ENCODE measurements around the gene AGAP1. TPM values are rescaled to one million over a fixed set of nuclear protein-coding genes. Genes with fewer than 3 reads are reported as not detected.

AGAP1 gene
- total RNA-seq, 1 donor from 2014 or later = 21.1 TPM

DNA sequence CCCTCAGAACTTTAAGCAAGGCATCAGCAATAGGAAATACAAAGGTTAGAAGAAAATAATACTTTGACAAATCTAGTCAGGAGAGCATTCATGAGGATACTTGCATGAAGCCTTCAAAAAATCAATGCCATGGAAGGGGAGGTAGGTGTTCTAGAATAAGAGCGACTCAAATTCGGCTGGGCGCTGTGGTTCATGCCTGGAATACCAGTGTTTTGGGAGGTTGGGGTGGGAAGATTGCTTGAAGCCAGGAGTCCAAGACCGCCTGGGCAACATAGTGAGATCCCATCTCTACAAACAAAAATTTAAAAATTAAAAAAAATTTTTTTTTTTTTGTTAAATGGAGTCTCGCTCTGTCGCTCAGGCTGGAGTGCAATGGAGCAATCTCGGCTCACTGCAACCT is 652.6 kb downstream of the AGAP1 start:
- Histone ChIP-seq H3K4me1 (no peaks in the 10 kb centered on the region), H3K27me3 (no peaks in the 10 kb centered on the region), H3K9me3 (no peaks in the 10 kb centered on the region), H3K27ac (no peak overlapping the region), H3K4me3 (no peak overlapping the region), H3K36me3 (no peaks in the 10 kb centered on the region)
- TF ChIP-seq, protein P1, sequence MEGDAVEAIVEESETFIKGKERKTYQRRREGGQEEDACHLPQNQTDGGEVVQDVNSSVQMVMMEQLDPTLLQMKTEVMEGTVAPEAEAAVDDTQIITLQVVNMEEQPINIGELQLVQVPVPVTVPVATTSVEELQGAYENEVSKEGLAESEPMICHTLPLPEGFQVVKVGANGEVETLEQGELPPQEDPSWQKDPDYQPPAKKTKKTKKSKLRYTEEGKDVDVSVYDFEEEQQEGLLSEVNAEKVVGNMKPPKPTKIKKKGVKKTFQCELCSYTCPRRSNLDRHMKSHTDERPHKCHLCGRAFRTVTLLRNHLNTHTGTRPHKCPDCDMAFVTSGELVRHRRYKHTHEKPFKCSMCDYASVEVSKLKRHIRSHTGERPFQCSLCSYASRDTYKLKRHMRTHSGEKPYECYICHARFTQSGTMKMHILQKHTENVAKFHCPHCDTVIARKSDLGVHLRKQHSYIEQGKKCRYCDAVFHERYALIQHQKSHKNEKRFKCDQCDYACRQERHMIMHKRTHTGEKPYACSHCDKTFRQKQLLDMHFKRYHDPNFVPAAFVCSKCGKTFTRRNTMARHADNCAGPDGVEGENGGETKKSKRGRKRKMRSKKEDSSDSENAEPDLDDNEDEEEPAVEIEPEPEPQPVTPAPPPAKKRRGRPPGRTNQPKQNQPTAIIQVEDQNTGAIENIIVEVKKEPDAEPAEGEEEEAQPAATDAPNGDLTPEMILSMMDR (IDR thresholded peaks at IDR 0.05) = no peak
- TF ChIP-seq POLR2AphosphoS5 (IDR thresholded peaks at IDR 0.05; ENCODE audit: insufficient read depth in 1 of 2, low read depth in 1 of 2) (no peak), POLR2A (IDR thresholded peaks at IDR 0.05) (no peak)
- intact Hi-C loops (cut with DNase I) = no loop called here
- DNase-seq (ENCODE audit: extremely low spot score in 2 of 2) = no peak

DNA sequence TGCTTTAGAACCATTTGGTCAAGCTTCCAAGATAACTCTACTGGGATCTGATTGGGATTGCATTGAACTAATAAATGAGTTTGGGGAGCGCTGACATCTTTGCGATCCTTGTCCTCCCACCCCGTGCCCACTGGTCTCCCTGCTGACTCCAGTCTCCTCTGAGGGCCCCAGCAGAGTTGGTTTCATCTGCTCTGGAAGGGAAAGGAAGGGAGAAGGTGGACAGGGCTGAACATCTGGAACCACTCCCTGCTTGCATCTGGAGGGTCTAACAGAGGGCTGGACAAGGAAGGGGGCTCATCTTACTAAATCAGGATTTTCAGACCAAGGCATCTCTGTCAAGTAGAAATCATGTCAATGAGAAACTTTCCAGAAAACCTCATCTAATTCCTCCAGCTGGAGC is 661.6 kb downstream of the AGAP1 start:
- Histone ChIP-seq H3K4me1 (no peaks in the 10 kb centered on the region), H3K36me3 (no peaks in the 10 kb centered on the region), H3K9me3 (peaks cover 5% of the 10 kb centered on the region), H3K4me3 (no peak overlapping the region), H3K27ac (no peak overlapping the region), H3K27me3 (no peaks in the 10 kb centered on the region)
- intact Hi-C loops (cut with DNase I) = no loop called here
- no peak for TF ChIP-seq POLR2AphosphoS5 (IDR thresholded peaks at IDR 0.05; ENCODE audit: insufficient read depth in 1 of 2, low read depth in 1 of 2)
- TF ChIP-seq, protein P1 (IDR thresholded peaks at IDR 0.05) = no peak
- DNase-seq (ENCODE audit: extremely low spot score in 2 of 2) = no peak

DNA sequence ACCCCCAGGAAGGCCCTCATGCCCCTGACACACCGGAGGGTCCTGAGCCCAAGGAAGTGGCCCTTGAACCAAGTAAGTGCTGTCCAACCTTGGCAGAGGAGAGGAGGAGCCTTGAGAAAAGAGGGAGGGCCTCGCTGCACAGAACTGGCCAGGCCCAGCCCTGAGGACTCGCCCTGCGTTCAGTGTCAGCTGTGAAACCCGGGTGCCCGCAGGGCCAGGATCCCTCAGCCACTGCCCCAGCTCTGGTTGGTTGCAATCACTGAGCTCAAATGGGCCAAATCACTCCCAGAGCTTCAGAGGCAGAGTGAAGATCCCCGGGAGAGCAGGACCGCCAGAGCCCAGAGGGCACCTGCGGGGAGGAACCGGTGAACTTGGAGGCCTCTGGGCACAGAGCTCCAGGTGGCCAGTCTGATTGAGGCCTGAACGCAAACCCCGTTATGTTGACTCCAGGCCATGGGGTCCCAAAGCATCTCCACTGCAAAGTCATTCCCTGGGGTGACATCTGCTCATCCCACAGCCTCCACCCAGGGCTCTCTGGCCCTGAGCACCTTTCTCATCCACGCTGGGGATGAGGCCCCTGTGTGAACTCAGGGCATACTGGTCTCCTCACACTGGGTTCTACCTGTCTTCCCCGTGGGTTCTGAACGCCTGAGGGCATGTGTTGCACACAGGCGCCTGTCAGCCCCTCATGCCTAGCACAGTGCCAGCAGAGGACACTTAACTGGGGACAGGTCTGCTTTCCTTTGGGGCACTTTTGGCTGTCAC is 662.4 kb downstream of the AGAP1 start:
- Histone ChIP-seq H3K27ac (no peak overlapping the region), H3K4me1 (no peaks in the 10 kb centered on the region), H3K36me3 (no peaks in the 10 kb centered on the region), H3K9me3 (peaks cover 5% of the 10 kb centered on the region), H3K4me3 (no peak overlapping the region), H3K27me3 (no peaks in the 10 kb centered on the region)
- intact Hi-C loops (cut with DNase I) = no loop called here
- DNase-seq (ENCODE audit: extremely low spot score in 2 of 2) = no peak
- TF ChIP-seq, protein P1 (IDR thresholded peaks at IDR 0.05) = no peak
- TF ChIP-seq POLR2A (IDR thresholded peaks at IDR 0.05) = no peak
- no peak for TF ChIP-seq POLR2AphosphoS5 (IDR thresholded peaks at IDR 0.05; ENCODE audit: insufficient read depth in 1 of 2, low read depth in 1 of 2)

DNA sequence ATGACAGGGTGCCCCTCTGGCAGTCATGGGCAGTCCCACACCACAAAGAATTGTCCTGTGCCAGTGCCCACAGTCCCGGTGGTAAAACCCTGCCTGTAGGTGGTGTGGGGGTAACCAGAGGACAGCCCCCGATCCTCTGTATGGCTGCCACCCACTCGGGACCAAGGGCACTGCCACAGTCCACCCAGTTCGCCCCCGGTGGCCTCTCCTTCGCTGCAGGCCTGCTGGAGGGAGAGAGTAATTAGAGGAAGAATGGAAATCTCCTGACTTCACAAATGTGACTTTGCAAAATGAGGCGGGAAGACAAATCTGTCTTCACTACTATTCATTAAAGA is 663.0 kb downstream of the AGAP1 start:
- H3K36me3 ChIP-seq = no peaks in the 10 kb centered on the region
- DNase-seq (ENCODE audit: extremely low spot score in 2 of 2) = no peak
- peaks cover 5% of the 10 kb centered on the region for H3K9me3 ChIP-seq
- intact Hi-C loops (cut with DNase I) = no loop called here
- no peaks in the 10 kb centered on the region for H3K4me1 ChIP-seq
- no peak overlapping the region for H3K4me3 ChIP-seq
- TF ChIP-seq, protein P1 (IDR thresholded peaks at IDR 0.05) = no peak
- TF ChIP-seq POLR2AphosphoS5 (IDR thresholded peaks at IDR 0.05; ENCODE audit: insufficient read depth in 1 of 2, low read depth in 1 of 2) (no peak), POLR2A (IDR thresholded peaks at IDR 0.05) (no peak)
- H3K27me3 ChIP-seq = no peaks in the 10 kb centered on the region
- no peak overlapping the region for H3K27ac ChIP-seq

DNA sequence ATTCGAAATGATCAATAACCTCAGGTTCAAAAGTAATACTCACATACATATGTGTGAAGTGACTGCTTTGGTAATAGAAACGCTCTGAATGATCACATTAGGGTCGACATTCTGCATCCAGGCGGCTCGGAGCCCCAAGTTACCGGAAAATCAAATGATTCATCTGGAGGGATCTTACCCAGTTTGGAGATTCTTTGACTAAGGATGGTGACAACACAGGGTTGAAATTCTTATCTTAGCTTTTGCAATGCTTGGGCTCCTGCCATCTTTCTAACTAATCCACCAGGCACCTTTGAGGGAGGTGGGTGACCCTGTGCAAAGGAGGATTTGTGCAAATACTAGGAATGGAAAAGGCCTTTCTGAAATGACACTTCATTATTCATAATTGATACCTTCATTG is 663.5 kb downstream of the AGAP1 start:
- no peaks in the 10 kb centered on the region for H3K4me1 ChIP-seq
- H3K9me3 ChIP-seq = peaks cover 5% of the 10 kb centered on the region
- intact Hi-C loops (cut with DNase I) = no loop called here
- H3K36me3 ChIP-seq = no peaks in the 10 kb centered on the region
- no peaks in the 10 kb centered on the region for H3K27me3 ChIP-seq
- H3K4me3 ChIP-seq = no peak overlapping the region
- TF ChIP-seq, protein P1 (IDR thresholded peaks at IDR 0.05) = no peak
- TF ChIP-seq POLR2A (IDR thresholded peaks at IDR 0.05) = no peak
- no peak for TF ChIP-seq POLR2AphosphoS5 (IDR thresholded peaks at IDR 0.05; ENCODE audit: insufficient read depth in 1 of 2, low read depth in 1 of 2)
- no peak for DNase-seq (ENCODE audit: extremely low spot score in 2 of 2)
- no peak overlapping the region for H3K27ac ChIP-seq

Measured in vagina (tissue), 2 donors.